ENCODE data around the gene CUTC. TPM values are rescaled to one million over a fixed set of nuclear protein-coding genes. Genes with fewer than 3 reads are reported as not detected.

The CUTC gene
- polyA plus RNA-seq, 4 donors, result 22.5 to 26.4 (median 24.7) TPM

DNA sequence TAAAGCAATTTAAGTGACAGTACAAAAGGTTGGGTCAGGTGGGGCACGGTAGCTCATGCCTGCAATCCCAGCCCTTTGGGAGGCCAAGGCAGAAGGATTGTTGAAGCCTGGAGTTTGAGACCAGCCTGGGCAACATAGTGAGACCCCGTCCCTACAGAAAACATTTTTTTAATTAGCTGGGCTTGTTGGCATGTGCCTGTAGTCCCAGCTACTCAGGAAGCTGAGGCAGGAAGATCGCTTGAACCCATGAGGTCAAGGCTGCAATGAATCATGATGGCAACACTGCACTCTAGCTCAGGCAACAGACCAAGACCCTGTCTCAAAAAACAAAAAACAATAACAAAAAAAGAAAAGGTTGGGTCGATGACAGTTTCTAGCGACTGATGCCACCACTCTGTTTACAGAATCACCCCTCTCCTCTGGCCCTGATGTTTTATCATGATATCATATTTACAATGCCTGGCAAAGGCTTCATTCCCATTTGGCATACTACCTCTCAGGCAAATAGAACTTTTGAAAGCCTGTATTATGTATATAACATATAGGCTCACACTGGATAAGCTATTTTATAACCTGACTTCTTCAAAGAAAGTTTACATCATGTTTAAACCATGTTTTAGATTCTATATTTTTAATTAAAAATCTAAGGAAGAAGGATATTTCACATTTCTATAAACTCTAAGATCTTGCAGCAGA is 49.8 kb downstream of the CUTC start:
- no peak for DNase-seq (ENCODE audit: low read depth in 4 of 4, low spot score in 3 of 4)

DNA sequence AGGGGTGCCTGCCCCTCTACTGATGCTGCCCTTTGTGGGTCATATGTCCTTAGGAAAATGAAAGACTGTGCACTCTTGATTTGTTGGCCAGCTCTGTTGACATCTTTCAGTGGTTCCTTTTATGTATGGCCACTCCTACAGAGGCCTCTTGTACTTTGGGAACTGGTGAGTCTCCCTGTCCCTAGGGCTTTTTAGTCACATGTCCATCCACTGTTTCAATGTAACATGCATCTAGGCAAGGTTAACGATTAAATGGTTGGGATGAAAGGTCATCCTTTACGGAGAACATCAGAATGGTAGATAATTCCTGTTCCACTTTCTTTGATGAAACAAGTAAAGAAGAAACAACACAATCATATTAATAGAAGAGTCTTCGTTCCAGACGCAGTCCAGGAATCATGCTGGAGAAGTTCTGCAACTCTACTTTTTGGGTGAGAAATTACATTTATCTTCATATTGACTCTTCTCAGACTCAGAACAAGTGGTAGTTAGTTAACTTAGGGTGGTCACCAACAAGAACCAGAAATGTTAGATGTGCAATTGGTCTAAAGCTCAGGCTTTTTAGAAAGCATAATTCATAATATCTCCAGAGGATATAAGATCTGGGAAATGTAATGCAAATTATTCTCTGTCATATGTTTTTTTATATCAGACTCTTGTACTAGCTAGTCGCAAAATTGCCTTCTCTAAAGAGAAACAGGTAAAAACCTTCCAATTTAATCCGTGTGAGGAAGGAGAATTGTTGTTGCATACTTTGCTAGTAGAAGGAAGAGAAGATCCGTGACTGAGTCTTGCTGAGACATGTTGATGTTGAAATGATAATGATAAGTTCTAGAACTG is 50.6 kb downstream of the CUTC start, which contains the start of gene ABCC2:
Gene ABCC2 (plus strand): TSS at position 194 of the 840 bp plus-strand sequence. CDS start 205 bp downstream, at position 399.
- no peak for DNase-seq (ENCODE audit: low read depth in 4 of 4, low spot score in 3 of 4)

DNA sequence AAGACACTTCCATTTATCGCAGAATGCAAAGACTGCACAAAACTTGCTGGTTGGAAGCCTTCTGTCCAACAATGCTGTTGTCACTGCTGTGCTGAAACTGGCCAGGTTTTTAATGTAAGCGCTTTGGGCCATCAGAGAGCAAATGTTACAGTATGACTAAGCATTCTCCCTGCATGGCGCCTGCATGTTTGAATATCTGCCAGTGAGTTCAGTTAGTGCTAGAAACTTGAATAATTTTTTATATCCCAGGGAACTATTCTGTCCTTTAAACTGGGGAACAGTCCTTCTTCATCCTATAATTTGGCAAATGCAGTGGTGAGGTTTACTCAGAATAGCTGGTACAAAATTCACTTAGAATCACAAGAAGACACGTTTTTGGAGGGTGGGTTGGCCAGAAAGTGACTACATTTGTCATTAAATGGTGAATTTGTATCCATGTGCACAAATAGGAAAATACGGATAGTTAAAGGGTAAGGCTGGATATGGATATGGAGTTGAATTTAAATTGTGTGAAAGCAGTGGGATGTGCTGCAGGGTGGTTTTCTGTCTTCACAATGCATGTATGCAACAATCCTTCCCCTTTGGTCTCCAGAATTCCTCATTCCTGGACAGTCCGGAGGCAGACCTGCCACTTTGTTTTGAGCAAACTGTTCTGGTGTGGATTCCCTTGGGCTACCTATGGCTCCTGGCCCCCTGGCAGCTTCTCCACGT is 52.1 kb downstream of the CUTC start:
- no peak for DNase-seq (ENCODE audit: low read depth in 4 of 4, low spot score in 3 of 4)

DNA sequence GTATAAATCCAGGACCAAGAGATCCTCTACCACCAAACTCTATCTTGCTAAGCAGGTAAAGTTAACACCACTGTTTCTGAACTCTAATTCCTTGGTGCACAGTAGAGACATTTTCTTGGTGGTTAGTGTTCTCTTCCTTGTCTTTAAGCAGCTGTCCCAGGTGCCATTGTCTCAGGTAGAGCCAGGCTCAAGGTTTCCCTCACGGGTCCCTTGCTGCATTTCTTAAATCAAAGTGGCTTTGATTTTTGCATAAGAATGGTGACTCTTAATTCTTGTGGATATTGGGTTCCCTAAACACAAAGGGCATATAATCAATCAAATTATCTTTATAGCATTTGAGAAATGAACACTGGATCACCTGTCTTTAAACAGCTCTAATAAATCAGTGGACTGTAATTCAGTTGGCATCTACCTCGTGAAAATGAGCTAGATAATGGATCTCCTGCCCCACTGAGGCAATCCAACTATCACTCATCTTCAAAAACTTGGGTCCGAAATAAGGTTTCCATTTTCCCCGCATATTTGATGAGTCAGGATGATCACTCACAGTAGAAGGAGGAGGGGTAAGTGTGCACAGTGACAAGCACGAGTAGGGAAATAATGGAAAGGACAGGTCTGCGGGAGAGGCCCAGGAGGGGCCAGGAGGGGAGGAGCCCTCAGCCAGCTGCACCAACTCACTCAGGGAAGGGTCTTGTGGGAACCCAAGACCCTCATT is 52.9 kb downstream of the CUTC start:
- DNase-seq (ENCODE audit: low read depth in 4 of 4, low spot score in 3 of 4), result no peak

DNA sequence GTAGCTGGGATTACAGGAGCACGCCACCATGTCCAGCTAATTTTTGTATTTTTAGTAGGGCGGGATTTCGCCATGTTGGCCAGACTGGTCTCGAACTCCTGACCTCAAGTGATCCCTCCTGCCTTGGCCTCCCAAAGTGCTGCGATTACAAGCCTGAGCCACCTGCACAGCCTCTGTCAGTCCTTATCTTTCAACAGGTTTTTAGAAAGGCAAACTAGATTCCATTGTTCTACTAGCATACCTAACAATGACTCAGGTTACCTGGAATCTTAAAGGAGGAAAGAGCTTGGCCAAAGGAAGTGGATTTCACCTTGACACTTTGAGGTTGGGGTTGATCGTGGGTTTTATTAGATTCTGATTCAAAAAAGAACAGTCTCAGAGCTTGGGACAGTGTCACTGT is 53.6 kb downstream of the CUTC start:
- no peak for DNase-seq (ENCODE audit: low read depth in 4 of 4, low spot score in 3 of 4)

DNA sequence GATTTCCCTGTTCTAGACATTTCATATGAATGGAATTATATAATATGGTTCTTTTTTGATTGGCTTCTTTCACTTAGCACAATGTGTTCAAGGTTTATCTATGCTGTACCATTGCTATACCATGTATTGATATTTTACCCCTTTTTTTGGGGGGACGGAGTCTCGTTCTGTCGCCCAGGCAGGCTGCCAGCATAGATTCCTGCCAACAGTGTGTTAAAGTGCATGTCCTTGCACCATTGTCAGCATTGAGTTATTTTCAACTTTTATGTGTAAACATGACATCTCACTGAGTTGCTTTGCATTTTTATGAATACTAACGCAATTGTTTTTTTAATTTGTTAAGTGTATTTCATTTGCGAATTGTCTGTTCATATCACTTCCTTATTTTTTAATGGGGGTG is 55.3 kb downstream of the CUTC start:
- no peak for DNase-seq (ENCODE audit: low read depth in 4 of 4, low spot score in 3 of 4)

DNA sequence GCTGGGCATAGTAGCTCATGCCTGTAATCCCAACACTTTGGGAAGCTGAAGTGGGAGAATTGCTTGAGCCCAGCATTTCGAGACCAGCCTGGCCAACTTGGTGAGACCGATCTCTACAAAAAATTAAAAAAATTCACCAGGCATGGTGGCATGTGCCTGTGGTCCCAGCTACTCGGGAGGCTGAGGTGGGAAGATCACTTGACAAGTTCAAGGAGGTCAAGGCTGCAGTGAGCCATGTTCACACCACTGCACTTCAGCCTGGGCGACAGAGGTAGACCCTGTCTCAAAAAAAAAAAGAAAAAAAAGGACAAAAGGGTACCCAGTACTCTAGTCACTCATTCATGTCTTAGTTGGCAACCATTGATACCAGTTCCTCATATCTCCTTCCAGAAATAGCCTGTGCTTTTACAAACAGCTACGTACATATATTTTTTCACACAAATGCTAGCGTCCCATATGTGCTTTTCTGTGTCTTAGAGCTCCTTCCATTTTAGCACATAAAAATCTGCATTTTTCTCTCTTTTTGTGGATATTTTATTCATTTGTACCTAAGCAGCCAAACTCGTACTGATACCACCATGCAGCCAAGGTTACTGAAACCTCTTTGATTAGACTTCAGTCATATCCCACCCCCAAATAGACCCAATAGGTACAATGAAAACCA is 55.9 kb downstream of the CUTC start:
- DNase-seq (ENCODE audit: low read depth in 4 of 4, low spot score in 3 of 4), result no peak

DNA sequence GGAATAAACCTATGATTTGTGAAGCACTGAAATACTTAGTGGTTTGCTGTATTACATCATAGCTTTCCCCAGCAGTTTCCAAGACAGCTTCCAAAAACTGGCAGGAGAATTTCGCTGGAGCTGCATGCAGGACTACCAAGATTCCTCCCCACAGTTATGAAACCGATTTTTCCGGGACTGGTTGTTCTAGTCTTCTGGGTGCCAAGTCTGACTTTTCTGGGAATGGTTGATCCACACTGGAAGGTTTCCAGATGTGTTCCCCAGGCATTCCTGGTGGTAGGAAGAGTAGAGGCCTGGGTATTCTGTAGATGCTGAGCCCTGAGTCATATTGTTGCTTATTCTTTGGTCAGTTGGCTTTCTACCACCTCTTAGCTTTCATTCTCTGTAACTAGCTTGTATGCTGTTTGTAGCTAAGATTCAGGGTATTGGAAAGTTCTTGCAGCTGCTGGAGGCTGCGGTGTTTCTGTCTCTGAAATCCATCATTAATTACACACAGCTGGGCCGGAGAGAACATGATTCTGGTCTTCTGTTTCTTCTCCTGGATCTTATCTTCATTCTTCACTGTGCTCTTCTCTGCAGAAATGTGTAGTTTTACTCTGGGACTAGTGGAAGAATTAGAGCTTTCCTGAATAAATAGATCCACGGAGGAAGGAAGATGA is 56.7 kb downstream of the CUTC start:
- DNase-seq (ENCODE audit: low read depth in 4 of 4, low spot score in 3 of 4), result no peak

DNA sequence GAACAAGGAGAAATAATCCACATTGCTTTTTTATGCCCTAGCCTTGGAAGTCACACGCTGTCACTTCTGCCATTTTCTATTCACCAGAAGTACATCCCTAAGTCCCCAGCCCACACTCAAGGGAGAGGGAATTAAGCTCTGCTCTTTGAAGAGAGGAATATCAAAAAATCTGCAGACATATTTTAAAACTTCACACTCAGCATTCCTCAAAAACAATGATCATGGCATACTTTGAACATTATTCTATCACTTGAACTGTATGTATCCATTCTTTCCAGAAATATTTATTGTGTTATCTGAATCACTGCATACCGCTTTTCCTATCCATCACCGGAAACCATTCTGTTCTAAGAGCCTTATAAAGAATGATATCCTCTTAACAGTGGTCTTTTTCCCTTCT is 59.8 kb downstream of the CUTC start:
- no peak for DNase-seq (ENCODE audit: low read depth in 4 of 4, low spot score in 3 of 4)

DNA sequence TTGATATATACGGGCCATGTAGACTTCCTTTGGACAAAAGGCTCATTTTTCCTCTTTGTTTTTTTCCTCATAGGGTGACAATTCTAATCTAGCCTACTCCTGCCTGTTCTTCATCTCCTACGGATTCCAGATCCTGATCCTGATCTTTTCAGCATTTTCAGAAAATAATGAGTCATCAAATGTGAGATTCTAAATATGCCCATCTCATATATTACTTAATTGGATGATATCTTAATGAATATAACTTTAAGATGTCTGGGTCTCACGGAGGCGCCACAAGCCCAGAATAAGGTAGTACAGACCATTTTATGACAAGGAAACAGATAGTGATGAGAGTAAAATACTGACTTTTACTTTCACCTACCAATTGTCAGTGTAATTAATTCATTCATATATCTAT is 61.8 kb downstream of the CUTC start:
- no peak for DNase-seq (ENCODE audit: low read depth in 4 of 4, low spot score in 3 of 4)

DNA sequence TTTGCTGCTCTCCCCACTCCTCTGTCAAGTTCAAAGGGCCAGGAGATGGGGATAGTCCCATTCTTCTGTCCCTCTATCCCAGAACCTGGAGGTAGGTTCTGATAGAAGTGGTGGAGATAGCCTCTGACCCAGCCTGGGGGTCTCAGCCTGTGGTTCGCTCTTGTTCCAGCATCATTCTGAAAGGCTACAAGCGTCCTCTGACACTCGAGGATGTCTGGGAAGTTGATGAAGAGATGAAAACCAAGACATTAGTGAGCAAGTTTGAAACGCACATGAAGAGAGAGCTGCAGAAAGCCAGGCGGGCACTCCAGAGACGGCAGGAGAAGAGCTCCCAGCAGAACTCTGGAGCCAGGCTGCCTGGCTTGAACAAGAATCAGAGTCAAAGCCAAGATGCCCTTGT is 64.9 kb downstream of the CUTC start:
- no peak for DNase-seq (ENCODE audit: low read depth in 4 of 4, low spot score in 3 of 4)

DNA sequence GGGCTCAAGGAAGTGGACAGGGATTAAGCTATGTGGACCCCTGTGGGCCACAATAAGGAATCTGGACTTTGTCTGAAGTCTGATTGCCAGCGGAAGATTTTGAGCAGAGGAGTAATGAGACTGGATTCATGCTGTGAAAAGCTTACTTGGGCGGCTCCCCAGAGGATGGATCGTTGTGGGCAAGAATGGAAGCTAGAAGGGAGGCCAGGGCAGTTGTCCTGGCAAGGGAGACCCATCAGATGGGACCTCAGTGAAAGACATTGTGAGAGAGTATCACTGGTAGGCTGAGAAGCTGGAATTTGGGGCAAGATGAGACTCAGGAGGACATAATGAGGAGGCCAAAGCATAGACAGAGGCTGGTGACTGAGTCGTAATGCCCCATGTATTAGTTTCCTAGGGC is 66.0 kb downstream of the CUTC start:
- DNase-seq (ENCODE audit: low read depth in 4 of 4, low spot score in 3 of 4), result no peak

DNA sequence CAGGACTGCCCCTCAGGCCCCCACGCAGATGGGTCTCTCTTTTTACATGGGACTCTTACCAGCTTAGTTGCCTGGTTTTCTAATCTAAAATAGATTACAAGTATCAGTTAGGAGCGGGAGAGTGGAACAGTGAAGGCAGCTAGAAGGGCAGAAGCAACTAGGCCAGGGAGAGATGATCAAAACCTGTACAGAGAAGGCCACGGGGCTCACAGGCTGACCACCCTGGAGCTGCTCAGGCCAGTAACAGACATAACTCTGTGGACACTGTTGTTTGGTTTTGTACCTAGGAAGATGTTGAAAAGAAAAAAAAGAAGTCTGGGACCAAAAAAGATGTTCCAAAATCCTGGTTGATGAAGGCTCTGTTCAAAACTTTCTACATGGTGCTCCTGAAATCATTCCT is 66.9 kb downstream of the CUTC start:
- no peak for DNase-seq (ENCODE audit: low read depth in 4 of 4, low spot score in 3 of 4)

DNA sequence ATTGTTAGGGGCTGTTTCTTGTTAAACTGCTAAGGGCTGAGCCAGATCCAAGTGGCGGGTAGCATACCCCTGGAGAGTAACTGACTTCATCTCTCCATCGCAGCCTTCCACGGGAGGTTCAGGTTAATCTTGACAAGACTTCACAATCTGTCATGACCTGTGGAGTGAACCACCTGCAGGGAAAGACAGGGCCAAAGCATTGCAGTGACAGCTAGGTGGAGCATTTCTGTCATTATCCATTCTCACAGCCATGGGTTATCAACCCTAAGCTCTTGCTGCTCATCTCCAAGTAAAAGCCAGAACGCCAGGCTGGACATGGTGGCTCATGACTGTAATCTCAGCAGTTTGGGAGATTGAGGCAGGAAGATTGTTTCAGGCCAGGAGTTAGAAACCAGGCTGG is 67.6 kb downstream of the CUTC start:
- DNase-seq (ENCODE audit: low read depth in 4 of 4, low spot score in 3 of 4), result no peak

DNA sequence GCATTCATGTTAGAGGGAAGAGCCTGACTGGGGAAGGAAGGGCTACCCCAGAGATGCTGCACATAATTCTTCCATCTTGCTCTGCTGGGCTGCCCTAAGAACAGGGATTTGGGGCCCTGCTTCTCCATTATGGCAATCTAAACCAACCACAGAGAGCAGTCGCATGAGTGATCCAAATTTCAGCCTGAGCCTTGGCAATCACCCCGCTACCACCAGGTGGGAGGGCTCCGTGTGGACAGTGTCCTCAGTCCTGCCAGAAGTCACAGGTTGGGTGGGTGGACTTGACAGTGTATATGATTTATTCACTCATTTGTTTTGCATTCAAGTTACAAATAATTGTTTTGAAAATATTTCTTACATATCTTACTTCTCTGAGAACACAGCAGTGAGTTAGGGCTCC is 72.4 kb downstream of the CUTC start:
- DNase-seq (ENCODE audit: low read depth in 4 of 4, low spot score in 3 of 4), result no peak

DNA sequence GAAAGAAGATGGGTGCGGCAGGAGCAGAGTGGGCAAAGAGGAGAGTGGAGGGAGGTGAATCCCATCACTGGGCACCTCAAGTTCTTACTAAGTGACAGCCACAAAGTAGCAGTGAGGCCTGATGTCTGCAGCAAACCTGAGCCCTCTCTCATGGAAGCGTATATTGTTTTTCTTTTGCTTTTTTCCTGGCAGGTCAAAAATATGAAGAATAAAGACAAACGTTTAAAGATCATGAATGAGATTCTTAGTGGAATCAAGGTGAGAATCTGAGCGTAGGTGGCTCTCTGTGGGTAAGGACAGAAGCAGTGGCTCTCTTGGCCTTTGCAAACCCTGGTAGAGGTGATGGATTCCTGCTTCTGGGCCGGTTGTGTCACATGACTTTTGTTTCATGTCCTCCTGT is 73.2 kb downstream of the CUTC start:
- no peak for DNase-seq (ENCODE audit: low read depth in 4 of 4, low spot score in 3 of 4)

Measured in right renal pelvis (tissue), 4 donors.